ENCODE data around the gene EPB41L1. TPM values are rescaled to one million over a fixed set of nuclear protein-coding genes. Genes with fewer than 3 reads are reported as not detected.

Gene EPB41L1
- total RNA-seq, 2 experiments from 2014 or later = 0.57 to 1.1 TPM

DNA sequence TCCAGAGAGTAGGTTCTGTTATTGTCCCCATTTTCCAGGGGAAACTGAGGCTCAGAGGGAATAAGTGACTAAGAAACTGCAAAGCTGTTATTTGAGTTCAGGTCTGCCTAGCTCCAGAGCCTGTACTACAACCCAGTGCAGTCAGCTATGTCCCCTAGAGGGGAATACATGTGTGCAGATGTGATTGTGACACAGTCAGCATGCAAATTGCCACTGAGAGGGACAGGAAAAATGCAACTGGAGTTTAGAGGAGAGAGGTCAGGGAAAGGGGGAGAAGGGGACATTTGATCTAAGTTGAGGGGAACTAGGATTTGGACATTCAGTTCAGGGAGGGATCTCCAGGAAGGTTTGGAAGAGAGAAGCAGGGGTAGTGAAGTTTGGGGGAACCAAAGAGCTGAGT lies 38.6 kb upstream of the EPB41L1 start:
- Mint-ChIP-seq H3K4me3 (no peak overlapping the region), H3K27me3 (ENCODE audit: low read depth) (no peaks in the 10 kb centered on the region), H3K36me3 (ENCODE audit: low read depth) (no peaks in the 10 kb centered on the region), H3K4me1 (ENCODE audit: low read depth) (no peaks in the 10 kb centered on the region), H3K9me3 (no peaks in the 10 kb centered on the region), H3K27ac (no peak overlapping the region)
- DNase-seq = no peak
- intact Hi-C loops (cut with micrococcal nuclease) = no loop called here
- CTCF ChIA-PET = no interaction called here

DNA sequence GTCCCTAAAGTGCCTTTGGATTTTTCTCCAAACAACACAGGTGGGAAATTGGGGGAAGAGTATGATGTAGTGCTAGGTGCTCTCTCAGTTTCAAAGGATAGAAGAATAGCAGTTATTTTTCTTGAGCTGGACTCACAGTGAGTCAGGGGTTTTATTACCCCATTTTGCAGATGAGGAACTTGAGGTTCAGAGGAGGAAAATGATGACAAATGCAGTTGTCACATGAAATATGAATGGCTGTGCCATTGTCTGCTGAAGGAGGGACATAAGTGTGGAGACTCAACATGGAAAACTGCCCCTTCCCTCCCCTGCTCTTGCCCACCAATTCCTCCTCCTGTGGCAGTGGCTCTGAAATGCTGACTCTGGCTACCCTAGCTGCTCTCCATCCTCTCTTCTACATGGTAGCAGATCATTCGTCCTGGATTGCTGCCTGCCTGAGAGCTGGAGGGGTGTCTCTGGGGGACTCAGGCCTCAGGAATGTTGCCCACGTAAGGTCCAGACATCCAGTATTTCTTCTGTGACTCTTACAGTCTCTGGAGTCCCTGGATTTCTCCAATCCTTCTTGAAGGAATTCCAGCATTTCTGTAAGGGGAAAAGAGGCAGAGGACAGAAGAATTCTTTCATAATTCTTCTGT lies 37.6 kb upstream of the EPB41L1 start:
- no peaks in the 10 kb centered on the region for H3K9me3 Mint-ChIP-seq
- H3K27ac Mint-ChIP-seq = no peak overlapping the region
- no peaks in the 10 kb centered on the region for H3K36me3 Mint-ChIP-seq (ENCODE audit: low read depth)
- intact Hi-C loops (cut with micrococcal nuclease) = no loop called here
- no peaks in the 10 kb centered on the region for H3K4me1 Mint-ChIP-seq (ENCODE audit: low read depth)
- DNase-seq = no peak
- H3K27me3 Mint-ChIP-seq (ENCODE audit: low read depth) = no peaks in the 10 kb centered on the region
- no peak overlapping the region for H3K4me3 Mint-ChIP-seq
- CTCF ChIA-PET = interaction anchor here (1.8 kb wide), 1 partner anchor 21 kb away, joined by 4 read pairs; no protein-coding TSS in a partner anchor

DNA sequence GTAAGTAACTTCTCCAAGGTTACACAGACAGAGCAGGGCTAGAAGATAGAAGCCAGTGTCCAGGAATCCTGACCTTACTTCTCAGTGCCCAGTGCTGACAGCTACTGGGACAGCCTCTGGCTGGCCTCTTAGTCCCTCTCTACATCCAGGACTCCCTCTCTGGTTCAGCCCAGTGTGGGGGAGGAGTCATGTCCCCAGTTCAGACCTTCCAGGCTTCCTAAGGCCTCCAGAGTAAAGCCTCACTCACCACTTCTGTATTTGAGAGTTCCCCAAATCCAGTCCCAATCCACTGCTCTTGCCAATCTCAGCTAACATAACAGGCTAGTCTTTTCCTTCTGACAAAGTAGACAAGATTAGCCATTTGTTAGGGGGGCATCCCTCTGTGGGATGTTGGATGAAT lies 36.9 kb upstream of the EPB41L1 start:
- CTCF ChIA-PET = interaction anchor here (0.7 to 1.8 kb wide), 2 partner anchors 21 to 125 kb away, joined by 4 to 7 read pairs; no protein-coding TSS in a partner anchor
- no peak overlapping the region for H3K27ac Mint-ChIP-seq

DNA sequence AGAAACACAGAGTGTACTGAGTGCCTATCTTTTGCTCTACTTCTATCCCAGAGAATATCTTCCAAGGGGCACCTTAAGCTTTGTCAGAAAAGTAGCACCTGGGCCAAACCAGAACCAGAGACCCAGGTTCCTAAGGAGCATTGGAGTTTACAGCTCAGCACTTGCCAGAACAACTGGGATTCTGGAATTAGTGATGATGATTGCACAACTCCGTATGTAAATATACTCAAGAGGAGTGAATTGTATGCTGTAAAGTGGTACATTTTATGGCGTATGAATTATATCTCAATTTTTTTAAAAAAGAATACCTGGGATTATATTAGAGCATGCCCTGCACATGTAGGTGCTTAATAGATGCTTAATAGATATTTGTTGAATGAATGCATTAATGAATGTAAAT lies 36.2 kb upstream of the EPB41L1 start:
- H3K4me1 Mint-ChIP-seq (ENCODE audit: low read depth) = no peaks in the 10 kb centered on the region
- no peaks in the 10 kb centered on the region for H3K27me3 Mint-ChIP-seq (ENCODE audit: low read depth)
- CTCF ChIA-PET = interaction anchor here (0.7 to 1.8 kb wide), 2 partner anchors 20 to 126 kb away, joined by 4 to 7 read pairs; no protein-coding TSS in a partner anchor
- DNase-seq = no peak
- no peak overlapping the region for H3K27ac Mint-ChIP-seq
- no peaks in the 10 kb centered on the region for H3K9me3 Mint-ChIP-seq
- no peak overlapping the region for H3K4me3 Mint-ChIP-seq
- intact Hi-C loops (cut with micrococcal nuclease) = no loop called here
- H3K36me3 Mint-ChIP-seq (ENCODE audit: low read depth) = no peaks in the 10 kb centered on the region

More for the DNA sequence above, 36.9 kb upstream of the EPB41L1 start:
- DNase-seq = no peak
- no peaks in the 10 kb centered on the region for H3K36me3 Mint-ChIP-seq (ENCODE audit: low read depth)
- intact Hi-C loops (cut with micrococcal nuclease) = no loop called here
- H3K4me3 Mint-ChIP-seq = no peak overlapping the region
- no peaks in the 10 kb centered on the region for H3K4me1 Mint-ChIP-seq (ENCODE audit: low read depth)
- no peaks in the 10 kb centered on the region for H3K9me3 Mint-ChIP-seq
- no peaks in the 10 kb centered on the region for H3K27me3 Mint-ChIP-seq (ENCODE audit: low read depth)

DNA sequence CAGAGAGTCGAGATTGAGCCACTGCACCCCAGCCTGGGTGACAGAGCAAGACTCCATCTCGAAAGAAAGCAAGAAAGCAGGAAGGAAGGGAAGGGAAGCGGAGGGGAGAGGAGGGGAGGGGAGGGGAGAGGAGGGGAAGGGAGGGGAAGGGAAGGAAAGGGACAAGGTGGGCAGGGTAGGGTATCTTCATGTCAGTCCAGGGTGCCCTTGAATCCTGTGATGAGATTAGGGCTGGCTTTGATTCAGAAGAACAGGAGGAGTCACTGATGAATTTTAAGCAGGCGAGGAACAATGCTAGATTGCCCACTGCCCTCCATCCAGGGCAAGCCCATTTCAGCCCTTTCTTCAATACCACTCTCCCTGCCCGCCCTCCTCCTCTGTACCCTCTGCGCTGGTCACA lies 35.0 kb upstream of the EPB41L1 start:
- Mint-ChIP-seq H3K27ac (no peak overlapping the region), H3K9me3 (no peaks in the 10 kb centered on the region), H3K4me1 (ENCODE audit: low read depth) (no peaks in the 10 kb centered on the region), H3K36me3 (ENCODE audit: low read depth) (no peaks in the 10 kb centered on the region), H3K4me3 (no peak overlapping the region), H3K27me3 (ENCODE audit: low read depth) (no peaks in the 10 kb centered on the region)
- CTCF ChIA-PET = no interaction called here
- intact Hi-C loops (cut with micrococcal nuclease) = no loop called here
- no peak for DNase-seq

DNA sequence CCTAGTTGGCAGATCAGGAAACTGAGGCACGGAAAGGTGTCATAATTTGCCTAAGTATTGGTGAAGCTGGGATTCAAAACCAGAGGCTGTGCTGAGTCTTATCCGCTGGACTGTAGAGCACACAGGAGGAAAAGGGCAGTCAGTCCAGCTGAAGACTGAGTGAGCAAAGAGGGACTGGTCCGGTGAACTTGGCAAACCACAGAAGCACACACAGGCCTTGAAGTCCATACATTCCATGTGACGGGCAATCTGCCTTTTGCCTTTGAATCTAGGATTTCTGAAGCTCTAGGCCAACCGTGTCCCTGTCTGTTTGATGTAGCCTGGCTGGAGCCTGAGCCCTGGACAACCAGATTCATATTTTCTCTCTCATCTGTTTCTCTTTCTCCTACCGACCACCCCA lies 34.3 kb upstream of the EPB41L1 start:
- DNase-seq = no peak
- Mint-ChIP-seq H3K27ac (no peak overlapping the region), H3K4me1 (ENCODE audit: low read depth) (no peaks in the 10 kb centered on the region), H3K27me3 (ENCODE audit: low read depth) (no peaks in the 10 kb centered on the region), H3K4me3 (no peak overlapping the region), H3K9me3 (no peaks in the 10 kb centered on the region), H3K36me3 (ENCODE audit: low read depth) (no peaks in the 10 kb centered on the region)
- CTCF ChIA-PET = interaction anchor here (0.6 kb wide), 1 partner anchor 116 kb away, joined by 7 read pairs; no protein-coding TSS in a partner anchor
- intact Hi-C loops (cut with micrococcal nuclease) = no loop called here

DNA sequence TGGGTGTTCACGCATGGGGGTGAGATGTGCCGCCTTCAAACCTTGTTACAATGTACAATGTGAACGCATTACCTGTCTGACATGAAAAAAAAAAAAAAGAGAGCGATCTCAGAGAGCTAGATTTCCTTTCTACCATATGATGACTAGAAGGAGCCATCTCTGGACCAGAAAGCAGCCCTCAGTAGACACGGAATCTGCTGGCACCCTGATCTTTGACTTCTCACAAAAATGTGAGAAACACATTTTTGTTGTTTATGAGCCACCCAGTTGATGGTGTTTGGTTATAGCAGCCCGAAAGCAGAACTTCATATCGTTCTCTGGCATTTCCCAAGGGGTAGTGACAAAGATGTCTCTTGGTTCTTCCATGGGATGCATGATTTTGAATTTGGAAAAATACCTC lies 33.5 kb upstream of the EPB41L1 start:
- no peaks in the 10 kb centered on the region for H3K4me1 Mint-ChIP-seq (ENCODE audit: low read depth)
- no peaks in the 10 kb centered on the region for H3K9me3 Mint-ChIP-seq
- CTCF ChIA-PET = interaction anchor here (0.7 to 0.8 kb wide), 2 partner anchors 64 to 128 kb away, joined by 3 to 4 read pairs; no protein-coding TSS in a partner anchor

DNA sequence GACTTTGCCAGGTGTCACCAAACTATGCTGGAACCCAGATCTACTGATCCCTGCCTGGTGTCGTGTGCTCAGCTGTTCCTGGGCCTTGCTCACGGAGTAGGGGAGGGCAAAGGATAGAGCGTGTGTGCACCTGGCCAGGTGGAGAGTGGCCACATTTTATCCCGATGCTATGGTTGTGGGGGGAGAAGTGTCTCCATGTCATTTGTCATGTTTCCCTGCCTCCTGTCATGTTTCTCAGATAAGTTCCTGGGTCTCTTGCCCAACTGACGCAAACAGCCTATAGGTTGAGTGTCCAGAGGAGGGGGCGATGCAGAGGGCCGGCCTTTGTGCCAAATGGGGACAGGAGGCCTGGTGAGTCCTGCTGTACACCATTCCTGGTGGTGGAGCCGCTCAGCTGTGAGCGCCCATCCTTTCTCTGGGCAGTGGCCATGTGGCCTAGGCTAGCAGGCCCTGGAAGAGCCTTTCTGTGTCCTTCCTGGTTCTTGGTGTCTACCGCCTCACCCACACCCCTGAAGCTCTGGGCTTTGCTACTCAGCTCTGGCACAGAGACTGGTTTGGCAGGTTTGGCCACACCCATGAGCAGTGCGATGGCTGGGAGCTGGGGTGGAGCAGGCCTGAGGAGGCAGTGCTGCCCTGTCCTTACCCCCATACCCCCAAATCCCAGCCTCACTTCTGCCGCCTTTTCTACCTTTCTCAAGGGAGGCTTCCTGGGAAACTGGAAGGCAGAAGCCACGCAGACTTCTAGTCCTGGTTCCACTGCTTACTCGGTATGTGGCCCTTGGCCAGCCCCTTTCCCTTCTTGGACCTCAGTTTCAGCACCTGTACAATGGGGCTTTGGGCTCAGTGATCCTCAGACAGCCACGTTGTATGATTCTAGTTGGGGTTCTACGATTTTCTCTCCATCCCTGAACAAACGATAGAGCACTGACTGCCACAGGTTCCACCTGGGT lies 32.3 kb upstream of the EPB41L1 start:
- no peaks in the 10 kb centered on the region for H3K9me3 Mint-ChIP-seq
- no peak overlapping the region for H3K4me3 Mint-ChIP-seq
- DNase-seq = no peak
- no peaks in the 10 kb centered on the region for H3K27me3 Mint-ChIP-seq (ENCODE audit: low read depth)
- no peak overlapping the region for H3K27ac Mint-ChIP-seq
- H3K4me1 Mint-ChIP-seq (ENCODE audit: low read depth) = no peaks in the 10 kb centered on the region
- H3K36me3 Mint-ChIP-seq (ENCODE audit: low read depth) = no peaks in the 10 kb centered on the region
- CTCF ChIA-PET = interaction anchor here (0.7 to 0.8 kb wide), 2 partner anchors 63 to 129 kb away, joined by 3 to 4 read pairs; no protein-coding TSS in a partner anchor
- intact Hi-C loops (cut with micrococcal nuclease) = no loop called here

More for the DNA sequence above, 33.5 kb upstream of the EPB41L1 start:
- Mint-ChIP-seq H3K27me3 (ENCODE audit: low read depth) (no peaks in the 10 kb centered on the region), H3K27ac (no peak overlapping the region), H3K4me3 (no peak overlapping the region), H3K36me3 (ENCODE audit: low read depth) (no peaks in the 10 kb centered on the region)
- intact Hi-C loops (cut with micrococcal nuclease) = no loop called here
- no peak for DNase-seq

DNA sequence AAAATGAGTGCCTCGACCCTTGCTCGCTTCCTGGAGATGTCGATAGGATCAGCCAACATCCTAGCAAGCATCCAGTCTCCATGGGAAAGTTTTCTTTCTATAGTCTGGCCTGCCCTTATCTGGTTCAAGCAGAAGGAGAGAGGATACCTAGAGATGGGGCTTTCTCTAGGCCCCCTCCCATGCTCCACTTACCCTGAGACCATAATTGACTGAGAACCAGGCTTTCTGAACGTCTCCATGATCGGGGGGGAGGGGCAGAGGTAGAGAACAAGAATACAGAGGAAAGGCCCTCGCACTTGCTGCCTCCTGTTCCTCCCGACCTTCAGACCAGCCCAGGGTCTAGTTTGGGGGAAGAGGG lies 31.6 kb upstream of the EPB41L1 start:
- no peaks in the 10 kb centered on the region for H3K27me3 Mint-ChIP-seq (ENCODE audit: low read depth)
- intact Hi-C loops (cut with micrococcal nuclease) = no loop called here
- DNase-seq = no peak
- CTCF ChIA-PET = no interaction called here
- H3K9me3 Mint-ChIP-seq = no peaks in the 10 kb centered on the region
- H3K27ac Mint-ChIP-seq = no peak overlapping the region
- H3K4me1 Mint-ChIP-seq (ENCODE audit: low read depth) = no peaks in the 10 kb centered on the region
- no peak overlapping the region for H3K4me3 Mint-ChIP-seq
- H3K36me3 Mint-ChIP-seq (ENCODE audit: low read depth) = no peaks in the 10 kb centered on the region

DNA sequence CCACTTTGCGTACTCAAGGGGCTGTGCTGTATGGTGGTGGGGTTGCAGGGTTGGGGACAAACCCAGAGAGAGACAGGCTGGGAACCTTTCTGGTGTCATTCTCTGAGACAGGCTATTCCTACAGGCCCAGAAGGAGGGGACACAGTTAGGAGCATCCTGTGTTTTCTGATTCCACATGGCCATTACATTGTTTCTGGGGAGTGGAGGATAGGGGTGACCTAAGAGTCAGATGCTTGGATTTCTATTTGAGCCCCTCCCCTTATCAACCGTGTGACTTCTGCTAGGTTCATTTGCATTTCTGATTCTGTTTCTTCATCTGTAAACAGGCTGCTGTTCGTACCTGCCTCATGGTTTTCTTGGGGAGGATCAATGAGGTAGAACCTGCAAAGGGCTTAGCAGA lies 29.4 kb upstream of the EPB41L1 start:
- H3K4me1 Mint-ChIP-seq (ENCODE audit: low read depth) = no peaks in the 10 kb centered on the region
- H3K27ac Mint-ChIP-seq = no peak overlapping the region
- no peak overlapping the region for H3K4me3 Mint-ChIP-seq
- no peaks in the 10 kb centered on the region for H3K9me3 Mint-ChIP-seq
- no peaks in the 10 kb centered on the region for H3K27me3 Mint-ChIP-seq (ENCODE audit: low read depth)
- intact Hi-C loops (cut with micrococcal nuclease) = no loop called here
- DNase-seq = no peak
- CTCF ChIA-PET = interaction anchor here (1.0 to 3.0 kb wide), 2 partner anchors 14 to 18 kb away, joined by 3 to 15 read pairs; no protein-coding TSS in a partner anchor
- H3K36me3 Mint-ChIP-seq (ENCODE audit: low read depth) = no peaks in the 10 kb centered on the region

DNA sequence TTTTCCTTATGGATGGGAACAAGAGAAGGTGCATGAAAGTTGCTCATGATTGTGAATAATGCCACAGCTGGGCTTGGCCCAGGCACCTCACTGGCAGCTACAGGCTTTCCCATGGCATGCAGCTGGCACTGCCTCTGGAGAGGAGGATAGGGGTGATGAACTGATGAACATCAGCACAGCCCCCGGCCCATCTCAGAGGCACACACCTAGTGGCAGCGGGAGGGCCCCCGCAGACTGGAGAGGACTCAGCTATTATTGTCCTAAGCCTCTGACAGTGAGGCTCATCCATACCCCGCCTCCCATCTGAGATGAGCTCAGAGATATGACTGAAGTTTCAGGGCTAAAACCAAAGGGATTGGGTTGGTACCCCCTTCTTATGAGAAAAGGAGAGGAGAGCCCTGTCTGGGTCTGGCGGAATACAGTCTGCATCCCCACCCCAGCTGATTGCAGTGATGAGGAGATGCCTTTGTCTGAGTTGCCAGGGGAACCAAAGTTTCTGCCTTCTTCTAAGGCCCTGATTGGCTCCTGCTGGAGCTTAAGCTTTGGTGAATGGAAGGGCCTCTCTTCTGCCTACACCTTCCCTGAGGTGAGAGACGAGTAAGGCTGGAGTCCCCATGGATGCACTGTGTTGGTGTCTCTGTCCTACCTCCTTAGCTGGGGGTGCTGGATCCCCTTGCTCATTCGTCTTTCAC lies 27.6 kb upstream of the EPB41L1 start:
- Mint-ChIP-seq H3K9me3 (no peaks in the 10 kb centered on the region), H3K4me1 (ENCODE audit: low read depth) (no peaks in the 10 kb centered on the region), H3K27ac (no peak overlapping the region), H3K36me3 (ENCODE audit: low read depth) (no peaks in the 10 kb centered on the region), H3K4me3 (no peak overlapping the region), H3K27me3 (ENCODE audit: low read depth) (no peaks in the 10 kb centered on the region)
- DNase-seq = no peak
- intact Hi-C loops (cut with micrococcal nuclease) = no loop called here
- CTCF ChIA-PET = interaction anchor here (0.6 to 3.0 kb wide), 4 partner anchors 12 to 838 kb away, joined by 3 to 15 read pairs (median 8); no protein-coding TSS in a partner anchor

Measured in activated naive CD4-positive, alpha-beta T cell treated with anti-CD3 and anti-CD28 coated beads for 36 hours (primary cell).